ENCODE results near the gene PDE9A. TPM values are rescaled to one million over a fixed set of nuclear protein-coding genes. Genes with fewer than 3 reads are reported as not detected.

Gene PDE9A
- total RNA-seq, 1 experiment from 2014 or later = 8.4 TPM

DNA sequence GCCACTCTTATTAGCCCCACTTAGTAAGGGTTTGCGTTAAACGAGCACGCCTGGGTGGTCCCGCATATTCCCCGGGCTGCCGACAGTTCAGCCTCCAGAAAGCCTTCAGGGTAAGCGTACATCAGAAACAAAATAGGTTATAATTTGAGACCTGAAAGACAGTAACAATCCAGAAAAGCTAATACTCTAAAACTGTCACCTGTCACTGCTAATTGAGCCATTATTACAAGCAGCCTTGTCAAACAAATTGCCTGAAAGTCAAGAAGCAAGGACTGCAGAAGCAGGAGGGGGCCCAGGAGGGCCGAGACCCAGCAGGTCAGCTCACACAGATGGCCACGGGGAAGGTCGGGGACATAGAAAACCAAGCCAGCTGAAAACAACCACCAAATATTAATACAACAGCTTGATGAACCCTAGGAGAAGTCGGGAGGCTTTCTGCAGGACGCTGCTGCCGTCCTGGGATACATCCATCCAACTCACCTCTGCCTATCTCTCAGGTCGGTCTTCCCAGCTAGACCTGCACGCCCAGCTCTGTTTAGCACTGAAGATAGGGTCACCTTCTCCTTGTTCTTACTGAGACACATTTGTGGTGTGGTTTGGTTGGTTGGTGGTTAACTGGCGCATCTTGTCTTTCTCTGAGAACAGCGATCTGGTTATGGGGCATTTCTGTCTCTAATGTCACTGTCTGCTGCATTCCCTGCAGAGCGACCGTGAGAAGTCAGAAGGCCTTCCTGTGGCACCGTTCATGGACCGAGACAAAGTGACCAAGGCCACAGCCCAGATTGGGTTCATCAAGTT, 115.1 kb downstream of the PDE9A start:
- H3K27ac ChIP-seq = no peak overlapping the region
- TF ChIP-seq, protein P1, sequence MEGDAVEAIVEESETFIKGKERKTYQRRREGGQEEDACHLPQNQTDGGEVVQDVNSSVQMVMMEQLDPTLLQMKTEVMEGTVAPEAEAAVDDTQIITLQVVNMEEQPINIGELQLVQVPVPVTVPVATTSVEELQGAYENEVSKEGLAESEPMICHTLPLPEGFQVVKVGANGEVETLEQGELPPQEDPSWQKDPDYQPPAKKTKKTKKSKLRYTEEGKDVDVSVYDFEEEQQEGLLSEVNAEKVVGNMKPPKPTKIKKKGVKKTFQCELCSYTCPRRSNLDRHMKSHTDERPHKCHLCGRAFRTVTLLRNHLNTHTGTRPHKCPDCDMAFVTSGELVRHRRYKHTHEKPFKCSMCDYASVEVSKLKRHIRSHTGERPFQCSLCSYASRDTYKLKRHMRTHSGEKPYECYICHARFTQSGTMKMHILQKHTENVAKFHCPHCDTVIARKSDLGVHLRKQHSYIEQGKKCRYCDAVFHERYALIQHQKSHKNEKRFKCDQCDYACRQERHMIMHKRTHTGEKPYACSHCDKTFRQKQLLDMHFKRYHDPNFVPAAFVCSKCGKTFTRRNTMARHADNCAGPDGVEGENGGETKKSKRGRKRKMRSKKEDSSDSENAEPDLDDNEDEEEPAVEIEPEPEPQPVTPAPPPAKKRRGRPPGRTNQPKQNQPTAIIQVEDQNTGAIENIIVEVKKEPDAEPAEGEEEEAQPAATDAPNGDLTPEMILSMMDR (conservative IDR thresholded peaks at IDR 0.05) = no peak
- no peak for TF ChIP-seq EZH2 (IDR thresholded peaks at IDR 0.05; ENCODE audit: low read depth)
- CTCF ChIA-PET = no interaction called here
- no peaks in the 10 kb centered on the region for H3K36me3 ChIP-seq (ENCODE audit: low read depth)
- intact Hi-C loops (cut with micrococcal nuclease; ENCODE audit: unreplicated experiment) = no loop called here
- H3K79me2 ChIP-seq (ENCODE audit: low read depth) = no peaks in the 10 kb centered on the region
- no peak overlapping the region for H3K4me2 ChIP-seq
- no peak overlapping the region for H3K4me3 ChIP-seq
- H3K9me2 ChIP-seq (ENCODE audit: insufficient read depth) = no peaks in the 10 kb centered on the region
- DNase-seq = no peak
- no peaks in the 10 kb centered on the region for H4K20me1 ChIP-seq (ENCODE audit: insufficient read depth)
- no peaks in the 10 kb centered on the region for H3F3A ChIP-seq (ENCODE audit: insufficient read depth, low read depth)
- POLR2A ChIA-PET (ENCODE audit: unreplicated experiment) = no interaction called here
- no peak overlapping the region for H2AFZ ChIP-seq
- H3K4me1 ChIP-seq (replicated peaks; ENCODE audit: insufficient read depth) = no peaks in the 10 kb centered on the region
- no peaks in the 10 kb centered on the region for H3K27me3 ChIP-seq (ENCODE audit: insufficient read depth, low read depth)
- no TSS peak for BruUV-seq (replicated peaks)
- no peaks in the 10 kb centered on the region for H3K9me3 ChIP-seq (ENCODE audit: insufficient read depth, low read depth)

DNA sequence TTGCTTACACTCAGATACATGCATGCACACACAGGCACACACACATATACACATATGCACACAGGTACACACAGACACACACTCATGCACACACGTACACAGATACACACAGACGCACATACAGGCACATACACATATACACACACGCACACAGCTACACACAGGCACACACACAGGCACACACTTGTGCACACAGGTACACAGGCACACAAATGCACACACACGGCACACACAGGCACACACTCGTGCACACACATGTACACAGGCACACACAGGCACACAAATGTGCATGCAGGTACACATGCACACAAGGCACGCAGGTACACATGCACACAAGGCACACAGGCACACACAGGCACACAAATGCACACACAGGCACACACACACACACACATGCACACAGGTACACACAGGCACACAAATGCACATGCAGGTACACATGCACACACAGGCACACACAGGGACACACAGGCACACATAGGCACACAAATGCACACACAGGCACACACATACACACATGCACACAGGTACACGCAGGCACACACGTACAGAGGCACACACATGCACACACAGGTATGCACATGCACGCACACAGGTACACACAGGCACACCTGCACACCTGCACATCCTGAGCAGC, 115.9 kb downstream of the PDE9A start:
- Histone ChIP-seq H3K27me3 (ENCODE audit: insufficient read depth, low read depth) (no peaks in the 10 kb centered on the region), H3K4me2 (no peak overlapping the region), H3K9me3 (ENCODE audit: insufficient read depth, low read depth) (no peaks in the 10 kb centered on the region), H4K20me1 (ENCODE audit: insufficient read depth) (no peaks in the 10 kb centered on the region), H3K79me2 (ENCODE audit: low read depth) (no peaks in the 10 kb centered on the region), H3F3A (ENCODE audit: insufficient read depth, low read depth) (no peaks in the 10 kb centered on the region), H2AFZ (no peak overlapping the region), H3K4me3 (no peak overlapping the region), H3K4me1 (replicated peaks; ENCODE audit: insufficient read depth) (no peaks in the 10 kb centered on the region), H3K36me3 (ENCODE audit: low read depth) (no peaks in the 10 kb centered on the region), H3K9me2 (ENCODE audit: insufficient read depth) (no peaks in the 10 kb centered on the region), H3K27ac (no peak overlapping the region)
- intact Hi-C loops (cut with micrococcal nuclease; ENCODE audit: unreplicated experiment) = no loop called here
- POLR2A ChIA-PET (ENCODE audit: unreplicated experiment) = no interaction called here
- CTCF ChIA-PET = no interaction called here
- BruUV-seq (replicated peaks) = no TSS peak
- DNase-seq = no peak
- TF ChIP-seq, protein P1 (conservative IDR thresholded peaks at IDR 0.05) = no peak
- TF ChIP-seq EZH2 (IDR thresholded peaks at IDR 0.05; ENCODE audit: low read depth) = no peak

DNA sequence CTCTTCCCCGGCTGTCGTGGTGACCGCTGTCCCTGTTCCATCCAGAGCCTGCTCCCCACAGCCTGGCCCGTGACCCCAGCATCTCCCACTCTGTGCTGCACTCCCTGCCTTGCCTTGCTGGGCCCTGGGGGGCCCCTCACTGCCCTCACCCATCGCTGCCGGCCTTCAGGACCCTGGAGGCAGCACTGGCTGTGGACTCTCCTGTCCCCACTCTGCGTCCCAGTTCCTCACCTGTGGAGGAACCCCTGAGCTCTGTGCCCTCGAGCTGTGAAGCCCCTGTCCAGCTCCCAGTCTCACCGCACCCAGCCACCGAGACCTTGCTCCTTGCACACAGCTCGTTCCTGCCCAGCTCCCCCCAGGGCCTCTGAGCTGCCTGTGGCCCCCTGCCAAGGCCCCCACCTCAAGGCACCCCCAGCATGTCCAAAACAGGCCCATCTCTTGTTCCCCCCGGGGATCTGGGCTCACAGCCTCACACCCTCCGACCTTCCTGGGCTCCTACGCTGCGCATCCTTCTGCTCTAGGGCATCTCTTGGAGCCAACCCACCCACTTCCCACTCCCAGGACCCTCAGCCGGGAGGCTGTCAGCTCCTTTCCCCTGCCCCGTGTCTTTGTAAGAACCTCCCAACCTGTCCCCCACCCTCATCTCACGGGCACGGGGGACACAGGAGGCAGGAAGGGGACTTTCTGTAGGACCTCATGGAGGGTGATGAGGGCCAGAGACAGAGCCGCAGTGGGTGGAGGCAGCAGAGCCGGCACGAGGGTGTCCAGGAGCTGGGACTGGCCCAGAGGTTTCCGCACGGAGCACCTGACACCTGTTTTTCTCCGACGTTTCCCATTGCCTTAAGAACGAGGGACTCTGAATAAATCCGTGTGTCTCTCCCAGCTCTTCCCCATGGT, 116.6 kb downstream of the PDE9A start:
- Histone ChIP-seq H3F3A (ENCODE audit: insufficient read depth, low read depth) (no peaks in the 10 kb centered on the region), H3K4me3 (no peak overlapping the region), H3K27ac (no peak overlapping the region), H3K4me2 (no peak overlapping the region), H4K20me1 (ENCODE audit: insufficient read depth) (no peaks in the 10 kb centered on the region), H2AFZ (no peak overlapping the region), H3K79me2 (ENCODE audit: low read depth) (no peaks in the 10 kb centered on the region), H3K9me3 (ENCODE audit: insufficient read depth, low read depth) (no peaks in the 10 kb centered on the region), H3K4me1 (replicated peaks; ENCODE audit: insufficient read depth) (no peaks in the 10 kb centered on the region), H3K27me3 (ENCODE audit: insufficient read depth, low read depth) (no peaks in the 10 kb centered on the region), H3K36me3 (ENCODE audit: low read depth) (no peaks in the 10 kb centered on the region), H3K9me2 (ENCODE audit: insufficient read depth) (no peaks in the 10 kb centered on the region)
- ChIA-PET POLR2A (ENCODE audit: unreplicated experiment) (no interaction called here), CTCF (no interaction called here)
- intact Hi-C loops (cut with micrococcal nuclease; ENCODE audit: unreplicated experiment) = no loop called here
- DNase-seq = no peak
- no TSS peak for BruUV-seq (replicated peaks)
- no peak for TF ChIP-seq EZH2 (IDR thresholded peaks at IDR 0.05; ENCODE audit: low read depth)
- TF ChIP-seq, protein P1 (conservative IDR thresholded peaks at IDR 0.05) = no peak
